Measurements from ENCODE around the gene GPR55.

The GPR55 gene

GRCh38 chr2:230866756-230867523 is 58.1 kb downstream of the GPR55 start:
- Histone ChIP-seq H3K9ac (ENCODE audit: low read length) (no peak overlapping the region), H3K27me3 (ENCODE audit: insufficient read depth, low read length) (peaks cover 6% of the 10 kb centered on the region; the same call in 1 of the 2 replicates), H3K27ac (ENCODE audit: low read depth, low read length, poor library complexity, severe bottlenecking) (no peak overlapping the region), H3K4me1 (ENCODE audit: insufficient read depth, low read length, severe bottlenecking) (peaks cover 12% of the 10 kb centered on the region), H3K9me2 (ENCODE audit: low read depth, low read length) (no peaks in the 10 kb centered on the region), H3K36me3 (ENCODE audit: insufficient read depth, low read length) (no peaks in the 10 kb centered on the region), H3K9me3 (ENCODE audit: low read length) (no peaks in the 10 kb centered on the region), H3F3A (ENCODE audit: insufficient read depth, low read length) (0 out of 2 replicates have a peak, but pooled peaks cover 6% of the 10 kb centered on the region), H2AFZ (ENCODE audit: low read length) (no peak overlapping the region), H3K79me2 (ENCODE audit: insufficient read depth, low read length) (no peaks in the 10 kb centered on the region), H4K20me1 (ENCODE audit: insufficient read depth, low read length) (no peaks in the 10 kb centered on the region), H3K4me3 (ENCODE audit: low read depth, low read length, poor library complexity, severe bottlenecking) (no peak overlapping the region), H3K4me2 (ENCODE audit: low read length) (no peak overlapping the region; the same call in 1 of the 2 replicates)
- TF ChIP-seq EZH2 (IDR thresholded peaks at IDR 0.05; ENCODE audit: borderline replicate concordance, low read length), result no peak
- TF ChIP-seq CTCF (IDR thresholded peaks at IDR 0.05; ENCODE audit: low read length), result no peak

- no peaks in the 10 kb centered on the region for H4K20me1 ChIP-seq (ENCODE audit: insufficient read depth, low read length)
- no peak overlapping the region for H3K27ac ChIP-seq (ENCODE audit: low read depth, low read length, poor library complexity, severe bottlenecking)
- no peaks in the 10 kb centered on the region for H3K9me2 ChIP-seq (ENCODE audit: low read depth, low read length)
- no peaks in the 10 kb centered on the region for H3K36me3 ChIP-seq (ENCODE audit: insufficient read depth, low read length)
- H3K9me3 ChIP-seq (ENCODE audit: low read length), result no peaks in the 10 kb centered on the region
- H3K9ac ChIP-seq (ENCODE audit: low read length), result no peak overlapping the region
- 0 out of 2 replicates have a peak, but pooled peaks cover 6% of the 10 kb centered on the region for H3F3A ChIP-seq (ENCODE audit: insufficient read depth, low read length)
- peaks cover 12% of the 10 kb centered on the region for H3K4me1 ChIP-seq (ENCODE audit: insufficient read depth, low read length, severe bottlenecking)
- no peak overlapping the region for H3K4me3 ChIP-seq (ENCODE audit: low read depth, low read length, poor library complexity, severe bottlenecking)
- TF ChIP-seq EZH2 (IDR thresholded peaks at IDR 0.05; ENCODE audit: borderline replicate concordance, low read length), result no peak
- TF ChIP-seq CTCF (IDR thresholded peaks at IDR 0.05; ENCODE audit: low read length), result no peak
- no peak overlapping the region for H3K4me2 ChIP-seq (ENCODE audit: low read length)
- H3K27me3 ChIP-seq (ENCODE audit: insufficient read depth, low read length), result peaks cover 6% of the 10 kb centered on the region; the same call in 1 of the 2 replicates
- H3K79me2 ChIP-seq (ENCODE audit: insufficient read depth, low read length), result no peaks in the 10 kb centered on the region
- H2AFZ ChIP-seq (ENCODE audit: low read length), result no peak overlapping the region
Observed at GRCh38 chr2:230865766-230866755, 59.0 kb downstream of the GPR55 start.

GRCh38 chr2:230865307-230865765 is 59.7 kb downstream of the GPR55 start:
- no peaks in the 10 kb centered on the region for H3K79me2 ChIP-seq (ENCODE audit: insufficient read depth, low read length)
- no peak overlapping the region for H3K27ac ChIP-seq (ENCODE audit: low read depth, low read length, poor library complexity, severe bottlenecking)
- peaks cover 12% of the 10 kb centered on the region for H3K4me1 ChIP-seq (ENCODE audit: insufficient read depth, low read length, severe bottlenecking)

More at GRCh38 chr2:230865307-230865765, 59.7 kb downstream of the GPR55 start:
- Histone ChIP-seq H3K9ac (ENCODE audit: low read length) (peak overlapping the region; percentile 51; the same call in 1 of the 2 replicates), H2AFZ (ENCODE audit: low read length) (no peak overlapping the region), H3K9me2 (ENCODE audit: low read depth, low read length) (no peaks in the 10 kb centered on the region), H3K4me2 (ENCODE audit: low read length) (peak overlapping the region; percentile 59), H3K4me3 (ENCODE audit: low read depth, low read length, poor library complexity, severe bottlenecking) (peak overlapping the region; percentile 62), H3F3A (ENCODE audit: insufficient read depth, low read length) (0 out of 2 replicates have a peak, but pooled peaks cover 6% of the 10 kb centered on the region), H3K9me3 (ENCODE audit: low read length) (no peaks in the 10 kb centered on the region), H4K20me1 (ENCODE audit: insufficient read depth, low read length) (no peaks in the 10 kb centered on the region), H3K36me3 (ENCODE audit: insufficient read depth, low read length) (no peaks in the 10 kb centered on the region), H3K27me3 (ENCODE audit: insufficient read depth, low read length) (peaks cover 6% of the 10 kb centered on the region; the same call in 1 of the 2 replicates)
- no peak for TF ChIP-seq EZH2 (IDR thresholded peaks at IDR 0.05; ENCODE audit: borderline replicate concordance, low read length)
